NCI-H1930 (cell line): ENCODE results near the gene SEMA3G.

ENCODE experiments used
- DNase-seq, 2 experiments: peaks; one replicate each; lab custom pipeline; 2025; lab: John Stamatoyannopoulos, UW

Gene SEMA3G

GRCh38 chr3:52408466-52408865 lies 36.4 kb downstream of the SEMA3G start:
- no peak for DNase-seq

DNA sequence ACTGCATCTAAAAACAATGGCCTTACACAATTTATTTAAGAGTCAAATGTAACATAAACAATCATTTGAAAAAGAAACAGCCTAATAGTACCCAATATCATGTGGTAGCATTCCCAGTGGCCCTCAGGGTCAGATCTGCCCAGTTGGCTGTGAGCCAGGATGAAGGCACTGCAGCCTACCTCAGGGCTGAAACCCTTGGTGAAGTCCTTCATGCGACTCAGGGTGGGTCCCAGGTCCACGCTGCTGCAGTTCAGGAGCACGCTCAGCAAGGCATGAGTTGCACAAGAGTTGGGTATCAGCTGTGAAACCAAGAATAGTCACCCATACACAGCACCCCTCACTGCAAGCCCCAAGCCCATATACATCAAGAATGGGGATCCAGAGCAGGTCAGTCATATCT lies 37.1 kb downstream of the SEMA3G start:
- DNase-seq: no peak

- DNase-seq: no peak
Observed at GRCh38 chr3:52406791-52407510, 38.0 kb downstream of the SEMA3G start.

DNA sequence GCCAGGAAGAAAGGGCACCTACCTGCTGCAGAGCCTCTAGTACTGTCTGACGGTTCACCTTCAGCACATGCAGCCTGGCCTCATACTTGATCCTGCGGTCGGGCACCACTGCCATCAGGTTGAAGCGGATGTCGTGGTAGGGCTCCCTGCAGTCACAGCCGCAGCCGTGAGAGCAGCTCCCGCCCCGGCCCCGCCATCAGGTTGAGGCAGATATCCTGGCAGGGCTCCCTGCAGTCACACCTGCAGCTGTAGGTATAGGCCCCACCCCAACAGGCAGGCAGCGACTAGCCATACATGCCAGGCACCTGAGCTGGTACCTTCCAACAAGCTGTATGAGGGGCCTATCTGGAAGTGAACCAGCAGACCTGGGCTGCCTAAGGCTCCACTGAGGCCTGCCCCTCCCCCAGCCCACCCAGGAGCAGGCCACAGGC lies 38.7 kb downstream of the SEMA3G start:
- DNase-seq: no peak

GRCh38 chr3:52405601-52406110 lies 39.2 kb downstream of the SEMA3G start:
- DNase-seq: no peak

DNA sequence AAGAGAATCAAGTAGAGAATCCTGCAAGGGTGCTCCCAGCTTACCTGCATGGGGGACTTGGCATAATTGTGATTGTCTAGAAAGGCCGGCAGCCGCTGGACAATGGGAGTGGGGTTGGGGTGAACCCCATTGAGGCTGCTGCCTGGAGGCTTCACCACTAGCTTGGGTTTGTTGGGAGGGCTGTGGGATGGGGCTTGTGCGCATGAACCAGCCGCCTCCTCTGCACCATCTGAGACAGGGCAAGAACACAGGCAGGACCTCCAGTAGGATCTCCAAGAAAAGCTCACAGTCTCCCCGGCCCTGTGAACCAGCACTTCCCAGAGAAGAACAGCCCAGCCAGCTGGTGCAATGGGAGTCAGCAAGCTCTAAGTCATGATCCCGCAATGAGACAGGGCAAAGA lies 39.8 kb downstream of the SEMA3G start:
- DNase-seq: no peak

DNA sequence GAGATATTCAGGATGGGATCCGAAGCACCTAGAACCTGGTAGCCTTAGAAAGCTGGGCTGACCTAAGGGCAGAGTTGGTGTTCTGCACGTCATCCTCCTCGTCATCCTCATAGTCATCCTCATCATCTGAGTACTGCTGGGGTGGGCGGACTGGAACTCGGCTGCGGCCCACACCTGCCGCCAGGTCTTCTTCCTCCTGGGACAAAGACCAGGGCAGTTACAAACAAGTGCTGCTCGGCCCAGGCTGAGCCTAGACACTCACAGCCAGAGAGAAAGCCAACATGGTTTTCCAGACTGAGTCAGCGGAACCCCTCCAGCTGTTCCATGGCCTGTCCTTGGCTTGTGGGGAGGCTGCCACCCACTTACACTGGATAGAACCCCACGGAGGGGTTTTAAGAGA lies 40.5 kb downstream of the SEMA3G start:
- no peak for DNase-seq

DNA sequence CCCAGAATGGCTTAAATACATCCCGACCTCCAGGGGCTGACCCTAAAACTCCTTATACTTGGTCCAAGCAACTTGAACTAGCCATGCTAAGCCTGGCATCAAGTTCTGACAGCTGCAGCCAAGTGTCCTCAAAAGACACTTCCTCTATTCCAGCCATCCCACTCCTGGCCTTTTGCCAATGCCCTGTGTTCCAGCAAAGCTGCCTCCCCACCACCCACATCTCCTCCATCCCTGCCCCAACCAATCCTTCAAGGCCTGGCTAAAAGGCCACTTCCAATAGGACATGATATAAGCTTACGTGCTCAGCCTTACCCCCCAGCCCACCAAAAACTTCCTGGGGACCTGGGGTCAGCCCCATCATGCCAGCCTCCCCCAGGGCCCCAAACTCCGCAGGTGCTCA lies 40.9 kb downstream of the SEMA3G start:
- no peak for DNase-seq

DNA sequence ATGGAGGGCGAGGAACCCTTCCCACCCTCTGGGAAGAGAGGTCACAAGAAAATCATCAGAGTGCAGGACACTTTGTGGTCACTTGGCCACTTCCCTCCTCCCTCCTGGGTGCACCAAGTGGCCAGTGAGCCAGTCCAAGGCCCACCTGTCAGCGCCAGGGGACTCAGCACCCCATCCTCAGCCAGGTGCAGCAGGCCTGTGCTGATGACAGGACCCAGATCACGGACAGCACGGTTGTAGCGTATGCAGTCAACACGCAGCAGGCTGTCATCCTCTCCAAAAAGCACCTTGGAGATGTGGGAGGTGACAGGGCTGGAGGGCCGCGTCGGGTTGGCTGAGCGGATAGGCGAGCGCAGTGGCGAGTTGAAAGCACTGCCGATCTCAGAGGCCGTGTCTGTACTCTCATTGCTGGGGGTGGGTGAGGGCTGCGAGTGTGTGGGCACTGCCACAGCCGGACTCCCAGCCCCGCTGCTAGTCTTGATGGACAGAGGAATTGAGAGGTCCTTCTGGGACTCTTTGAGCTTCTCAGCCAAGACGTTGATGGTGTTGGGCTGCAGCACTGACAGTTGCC lies 41.5 kb downstream of the SEMA3G start:
- no peak for DNase-seq

DNA sequence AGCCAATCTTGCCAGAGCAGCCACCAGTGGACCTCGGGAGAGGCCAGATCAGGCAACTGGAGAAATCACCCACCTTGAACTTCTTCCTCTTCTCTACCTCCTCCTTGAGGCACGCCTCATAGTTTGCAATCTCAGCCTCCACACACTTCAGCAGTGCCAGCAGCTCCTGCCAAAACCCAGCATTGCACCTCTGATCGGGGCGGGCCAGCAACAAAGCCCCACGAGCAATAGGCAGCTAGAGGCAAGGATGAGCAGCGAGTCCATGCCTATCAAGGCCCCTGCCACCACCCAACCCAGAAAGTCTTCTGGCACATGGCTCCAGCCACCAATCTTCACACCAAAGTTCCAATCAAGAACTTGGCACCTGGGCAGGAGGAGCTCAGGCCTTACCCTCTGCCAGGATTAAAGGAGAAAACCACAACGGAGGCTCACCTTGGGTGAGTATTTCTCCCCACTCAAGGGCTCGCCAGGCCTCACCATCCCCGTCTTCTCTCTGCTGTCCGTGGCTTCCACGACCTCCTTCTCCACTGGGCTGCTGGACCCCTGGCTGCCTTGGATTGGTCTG lies 42.1 kb downstream of the SEMA3G start:
- DNase-seq: no peak

GRCh38 chr3:52402101-52402521 lies 42.8 kb downstream of the SEMA3G start:
- no peak for DNase-seq

- DNase-seq: no peak
Observed at GRCh38 chr3:52401551-52401950, 43.4 kb downstream of the SEMA3G start.

DNA sequence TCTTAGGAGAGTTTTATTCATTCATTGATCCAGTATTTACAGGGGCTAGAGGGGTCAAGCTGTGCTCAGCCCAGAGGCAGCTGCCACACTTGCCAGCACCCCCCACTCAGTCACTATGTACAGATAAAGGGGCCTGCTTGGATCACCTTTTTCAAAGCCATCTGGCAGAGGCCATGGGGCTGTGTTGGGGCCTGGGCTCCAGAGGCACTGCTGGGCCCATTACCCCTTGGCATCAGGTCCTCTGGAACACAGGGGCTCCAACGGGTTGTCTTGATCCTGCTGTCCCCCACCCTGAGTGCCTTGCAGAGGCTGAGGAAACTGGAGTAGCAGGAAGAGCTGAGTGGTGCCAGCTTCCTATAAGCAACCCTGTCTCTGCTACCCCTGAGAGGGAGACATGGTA lies 43.9 kb downstream of the SEMA3G start:
- no peak for DNase-seq

- no peak for DNase-seq
Observed at GRCh38 chr3:52400275-52400793, 44.6 kb downstream of the SEMA3G start.

- no peak for DNase-seq
Observed at GRCh38 chr3:52399593-52399992, 45.3 kb downstream of the SEMA3G start.

DNA sequence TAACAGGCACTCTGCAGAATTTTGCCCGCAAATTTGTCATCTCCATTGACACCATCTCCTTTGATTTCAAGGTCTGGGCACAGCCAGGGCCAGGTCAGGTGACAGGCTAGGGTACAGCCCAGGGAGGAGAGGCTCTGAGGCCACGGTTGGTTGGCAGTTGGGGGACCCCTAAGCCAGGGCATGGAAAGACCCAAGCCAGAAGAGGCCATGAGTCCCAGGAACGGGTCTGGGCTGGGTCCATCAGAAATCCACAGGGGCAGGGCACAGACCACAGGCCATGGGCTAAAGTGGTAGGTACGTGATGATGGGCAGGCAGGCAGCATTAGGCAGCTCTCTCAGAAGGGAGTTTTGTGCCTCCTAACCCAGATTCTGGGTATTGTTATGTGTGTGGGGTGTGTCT lies 45.8 kb downstream of the SEMA3G start:
- no peak for DNase-seq

GRCh38 chr3:52398670-52399081 lies 46.2 kb downstream of the SEMA3G start:
- no peak for DNase-seq

- no peak for DNase-seq
Observed at GRCh38 chr3:52397676-52398399, 47.1 kb downstream of the SEMA3G start.

GRCh38 chr3:52396907-52397591 lies 47.9 kb downstream of the SEMA3G start:
- DNase-seq: no peak

DNA sequence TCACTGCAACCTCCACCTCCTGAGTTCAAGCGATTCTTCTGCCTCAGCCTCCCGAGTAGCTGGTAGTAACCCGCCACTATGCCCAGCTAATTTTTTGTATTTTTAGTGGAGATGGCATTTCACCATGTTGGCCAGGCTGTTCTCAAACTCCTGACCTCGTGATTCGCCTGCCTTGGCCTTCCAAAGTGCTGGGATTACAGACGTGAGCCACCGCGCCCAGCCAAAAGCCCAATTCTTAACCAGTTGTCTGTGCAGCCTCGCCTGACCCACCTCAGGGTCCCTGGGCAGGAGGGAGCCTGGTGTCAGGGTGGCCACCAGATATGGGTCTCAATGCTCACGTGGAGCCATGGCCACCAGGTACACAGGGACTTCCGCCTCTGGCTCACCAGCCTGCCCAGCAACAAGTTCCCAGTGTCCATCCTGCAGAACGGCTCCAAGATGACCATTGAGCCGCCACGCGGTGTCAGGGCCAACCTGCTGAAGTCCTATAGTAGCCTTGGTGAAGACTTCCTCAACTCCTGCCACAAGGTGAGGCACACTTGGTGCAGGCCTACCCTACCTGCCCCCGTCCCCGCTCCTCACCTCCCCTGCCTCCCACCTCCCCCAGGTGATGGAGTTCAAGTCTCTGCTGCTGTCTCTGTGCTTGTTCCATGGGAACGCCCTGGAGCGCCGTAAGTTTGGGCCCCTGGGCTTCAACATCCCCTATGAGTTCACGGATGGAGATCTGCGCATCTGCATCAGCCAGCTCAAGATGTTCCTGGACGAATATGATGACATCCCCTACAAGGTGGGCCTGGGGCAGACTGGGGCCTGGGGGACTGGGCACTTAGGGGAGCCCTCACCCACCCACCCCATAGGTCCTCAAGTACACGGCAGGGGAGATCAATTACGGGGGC lies 48.6 kb downstream of the SEMA3G start:
- DNase-seq: no peak

DNA sequence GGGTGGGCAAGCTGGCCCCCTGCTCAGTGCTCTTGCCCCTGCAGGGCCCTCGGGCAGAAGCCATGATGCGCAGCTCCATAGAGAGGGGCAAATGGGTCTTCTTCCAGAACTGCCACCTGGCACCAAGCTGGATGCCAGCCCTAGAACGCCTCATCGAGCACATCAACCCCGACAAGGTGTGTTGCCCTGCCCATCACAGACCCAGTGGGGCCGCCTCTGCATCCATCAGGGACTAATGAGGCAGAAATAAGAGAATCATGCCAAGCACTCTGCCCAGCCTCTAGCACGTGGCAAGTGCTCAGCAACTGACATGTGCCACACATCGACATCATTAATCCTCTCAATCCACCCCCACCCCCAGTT lies 49.4 kb downstream of the SEMA3G start:
- DNase-seq: no peak
